Activated naive CD8-positive, alpha-beta T cell treated with anti-CD3 and anti-CD28 coated beads, Interleukin-2, amount 10 ng/mL, durations not matched to agents 7 days and 5 days (primary cell): Measurements from ENCODE around the gene CBFA2T3. TPM values are rescaled to one million over a fixed set of nuclear protein-coding genes. Genes with fewer than 3 reads are reported as not detected.
"Not testable (repeated sequence)": the region's sequence is repeated elsewhere in the genome, so short reads cannot be mapped to it uniquely, and the experiment has no call there.

Experiments
- ATAC-seq: fragments of 150-1000 bp; cut with Tn5 transposase; one replicate; pipeline ENCODE4 v1.10.0; 2021; ENCODE audit warnings: low read depth, moderate library complexity
- POLR2A ChIA-PET: fragments of 350-600 bp; sonication (Branson Sonifier 250); formaldehyde crosslinking; loops from one replicate; lab custom pipeline; 2021; ENCODE audit warnings: antibody characterized with exemption; lab: Charles Lee
- DNase-seq: peaks from one replicate; pipeline ENCODE4 v3.0.0; 2021
- H3K27ac Mint-ChIP-seq: one replicate; pipeline ENCODE4 v1.8.0; 2022; ENCODE audit warnings: mild to moderate bottlenecking, mixed read lengths
- H3K27me3 Mint-ChIP-seq: one replicate; pipeline ENCODE4 v1.8.0; 2022; ENCODE audit warnings: mild to moderate bottlenecking, moderate library complexity, mixed read lengths
- H3K36me3 Mint-ChIP-seq: one replicate; pipeline ENCODE4 v1.8.0; 2021; ENCODE audit warnings: mild to moderate bottlenecking, mixed read lengths
- H3K4me1 Mint-ChIP-seq: one replicate; pipeline ENCODE4 v1.8.0; 2021; ENCODE audit warnings: mixed read lengths
- H3K4me3 Mint-ChIP-seq: one replicate; pipeline ENCODE4 v1.8.0; 2022; ENCODE audit warnings: mild to moderate bottlenecking, moderate library complexity, mixed read lengths
- H3K9me3 Mint-ChIP-seq: one replicate; pipeline ENCODE4 v1.8.0; 2021; ENCODE audit warnings: mixed read lengths
- total RNA-seq, 2 experiments: library from RNA; stranded (reverse); gene quantifications; one replicate each; pipeline ENCODE4 v1.2.3, GENCODE V29; 2021

CBFA2T3 gene
- total RNA-seq, 2 experiments from 2014 or later = 0.08 to 0.26 TPM

DNA sequence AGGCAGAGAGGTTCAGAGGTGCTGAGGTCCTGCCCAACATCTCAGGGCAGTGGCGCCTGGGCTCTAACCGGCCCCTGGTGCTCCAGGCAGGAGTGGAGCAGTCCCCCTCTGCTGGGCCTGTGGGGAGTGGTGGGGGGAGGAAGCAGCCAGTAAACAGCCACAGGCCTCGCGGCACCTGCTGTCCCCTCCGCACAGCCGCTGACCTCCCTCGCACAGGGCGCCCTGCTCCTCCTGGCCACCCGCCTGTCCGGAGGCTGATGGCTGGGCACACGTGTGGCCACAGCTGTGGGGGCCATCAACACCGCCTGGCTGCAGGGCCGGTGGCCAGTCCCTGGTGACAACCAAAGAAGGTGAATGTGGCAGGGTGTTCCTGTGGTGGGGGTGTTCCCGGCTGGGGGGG, 73.7 kb downstream of the CBFA2T3 start:
- Mint-ChIP-seq H3K9me3 (no peaks in the 10 kb centered on the region), H3K4me1 (peaks cover 2% of the 10 kb centered on the region), H3K4me3 (no peak overlapping the region), H3K36me3 (no peaks in the 10 kb centered on the region), H3K27me3 (no peaks in the 10 kb centered on the region), H3K27ac (no peak overlapping the region)
- no peak for DNase-seq
- ATAC-seq = no peak
- POLR2A ChIA-PET = no interaction called here

- POLR2A ChIA-PET = no interaction called here
- Mint-ChIP-seq H3K36me3 (no peaks in the 10 kb centered on the region), H3K4me1 (peaks cover 2% of the 10 kb centered on the region), H3K27me3 (no peaks in the 10 kb centered on the region), H3K9me3 (no peaks in the 10 kb centered on the region), H3K27ac (no peak overlapping the region), H3K4me3 (no peak overlapping the region)
- DNase-seq (no peak), ATAC-seq (no peak)
Observed at GRCh38 chr16:88902744-88903143, 74.3 kb downstream of the CBFA2T3 start.

GRCh38 chr16:88901718-88902337, 75.2 kb downstream of the CBFA2T3 start:
- no peak for DNase-seq

DNA sequence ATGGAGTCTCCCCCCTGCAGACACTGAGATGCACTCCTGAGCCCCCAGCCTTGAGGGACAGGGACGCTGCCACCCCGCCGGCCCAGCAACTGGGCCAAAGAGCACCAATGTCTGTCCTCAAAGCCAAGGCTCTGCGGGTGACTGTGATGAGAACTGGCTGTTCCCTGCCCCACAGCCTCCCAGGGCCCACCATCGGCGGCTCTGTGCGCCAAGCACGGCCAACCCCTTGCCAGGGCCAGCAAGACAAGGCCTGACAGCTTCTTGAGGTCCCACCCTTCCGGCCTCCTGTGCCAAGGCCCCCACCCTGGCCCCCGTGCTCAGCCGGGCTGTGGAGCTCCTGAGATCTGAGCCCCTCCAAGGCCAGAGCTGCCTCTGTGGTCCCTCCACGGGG, 76.3 kb downstream of the CBFA2T3 start:
- H3K27ac Mint-ChIP-seq = no peak overlapping the region
- POLR2A ChIA-PET = no interaction called here
- no peak for ATAC-seq

More at GRCh38 chr16:88901718-88902337, 75.2 kb downstream of the CBFA2T3 start:
- POLR2A ChIA-PET = no interaction called here
- H3K4me1 Mint-ChIP-seq = peaks cover 2% of the 10 kb centered on the region
- H3K9me3 Mint-ChIP-seq = no peaks in the 10 kb centered on the region
- no peak for ATAC-seq
- no peak overlapping the region for H3K27ac Mint-ChIP-seq
- H3K27me3 Mint-ChIP-seq = no peaks in the 10 kb centered on the region
- H3K4me3 Mint-ChIP-seq = no peak overlapping the region
- H3K36me3 Mint-ChIP-seq = no peaks in the 10 kb centered on the region

GRCh38 chr16:88899901-88900661, 76.9 kb downstream of the CBFA2T3 start:
- Mint-ChIP-seq H3K4me1 (peaks cover under 1% of the 10 kb centered on the region), H3K36me3 (no peaks in the 10 kb centered on the region), H3K27me3 (no peaks in the 10 kb centered on the region), H3K27ac (no peak overlapping the region), H3K9me3 (no peaks in the 10 kb centered on the region), H3K4me3 (no peak overlapping the region)
- ATAC-seq (no peak), DNase-seq (no peak)
- POLR2A ChIA-PET = no interaction called here

More for the DNA sequence above, 76.3 kb downstream of the CBFA2T3 start:
- Mint-ChIP-seq H3K9me3 (no peaks in the 10 kb centered on the region), H3K4me3 (no peak overlapping the region), H3K27me3 (no peaks in the 10 kb centered on the region), H3K4me1 (peaks cover 2% of the 10 kb centered on the region), H3K36me3 (no peaks in the 10 kb centered on the region)
- no peak for DNase-seq

GRCh38 chr16:88897696-88898425, 79.1 kb downstream of the CBFA2T3 start:
- no peak for DNase-seq
- POLR2A ChIA-PET = no interaction called here
- H3K27me3 Mint-ChIP-seq = no peaks in the 10 kb centered on the region
- H3K4me3 Mint-ChIP-seq = no peak overlapping the region
- no peak for ATAC-seq
- H3K36me3 Mint-ChIP-seq = no peaks in the 10 kb centered on the region
- H3K9me3 Mint-ChIP-seq = no peaks in the 10 kb centered on the region
- H3K4me1 Mint-ChIP-seq = no peaks in the 10 kb centered on the region
- no peak overlapping the region for H3K27ac Mint-ChIP-seq

- H3K4me1 Mint-ChIP-seq = no peaks in the 10 kb centered on the region
- ATAC-seq (no peak), DNase-seq (no peak)
- no peaks in the 10 kb centered on the region for H3K36me3 Mint-ChIP-seq
- no peaks in the 10 kb centered on the region for H3K9me3 Mint-ChIP-seq
- POLR2A ChIA-PET = no interaction called here
- H3K4me3 Mint-ChIP-seq = no peak overlapping the region
- H3K27me3 Mint-ChIP-seq = no peaks in the 10 kb centered on the region
- H3K27ac Mint-ChIP-seq = no peak overlapping the region
Observed at GRCh38 chr16:88896238-88897070, 80.6 kb downstream of the CBFA2T3 start.

- H3K27ac Mint-ChIP-seq = no peak overlapping the region
- no peaks in the 10 kb centered on the region for H3K27me3 Mint-ChIP-seq
- POLR2A ChIA-PET = no interaction called here
- H3K4me1 Mint-ChIP-seq = no peaks in the 10 kb centered on the region
- ATAC-seq (no peak), DNase-seq (no peak)
- H3K9me3 Mint-ChIP-seq = no peaks in the 10 kb centered on the region
- H3K4me3 Mint-ChIP-seq = no peak overlapping the region
- H3K36me3 Mint-ChIP-seq = no peaks in the 10 kb centered on the region
Observed at GRCh38 chr16:88895335-88895734, 81.7 kb downstream of the CBFA2T3 start.

GRCh38 chr16:88894681-88895300, 82.2 kb downstream of the CBFA2T3 start:
- Mint-ChIP-seq H3K36me3 (no peaks in the 10 kb centered on the region), H3K27me3 (no peaks in the 10 kb centered on the region), H3K4me1 (no peaks in the 10 kb centered on the region), H3K4me3 (no peak overlapping the region), H3K27ac (no peak overlapping the region), H3K9me3 (no peaks in the 10 kb centered on the region)
- no peak for DNase-seq
- POLR2A ChIA-PET = no interaction called here
- ATAC-seq = no peak

DNA sequence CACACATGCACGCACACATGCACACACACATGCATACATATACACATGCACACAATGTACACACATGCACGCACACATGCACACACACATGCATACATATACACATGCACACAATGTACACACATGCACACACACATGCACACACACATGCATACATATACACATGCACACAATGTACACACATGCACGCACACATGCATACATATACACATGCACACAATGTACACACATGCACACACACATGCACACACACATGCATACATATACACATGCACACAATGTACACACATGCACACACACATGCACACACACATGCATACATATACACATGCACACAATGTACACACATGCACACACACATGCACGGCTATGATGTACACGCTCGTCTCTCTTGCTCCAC, 82.7 kb downstream of the CBFA2T3 start:
- H3K9me3 Mint-ChIP-seq, H3K4me1 Mint-ChIP-seq, H3K27ac Mint-ChIP-seq, H3K36me3 Mint-ChIP-seq, DNase-seq, H3K27me3 Mint-ChIP-seq, H3K4me3 Mint-ChIP-seq, POLR2A ChIA-PET, ATAC-seq: not testable (repeated sequence)

DNA sequence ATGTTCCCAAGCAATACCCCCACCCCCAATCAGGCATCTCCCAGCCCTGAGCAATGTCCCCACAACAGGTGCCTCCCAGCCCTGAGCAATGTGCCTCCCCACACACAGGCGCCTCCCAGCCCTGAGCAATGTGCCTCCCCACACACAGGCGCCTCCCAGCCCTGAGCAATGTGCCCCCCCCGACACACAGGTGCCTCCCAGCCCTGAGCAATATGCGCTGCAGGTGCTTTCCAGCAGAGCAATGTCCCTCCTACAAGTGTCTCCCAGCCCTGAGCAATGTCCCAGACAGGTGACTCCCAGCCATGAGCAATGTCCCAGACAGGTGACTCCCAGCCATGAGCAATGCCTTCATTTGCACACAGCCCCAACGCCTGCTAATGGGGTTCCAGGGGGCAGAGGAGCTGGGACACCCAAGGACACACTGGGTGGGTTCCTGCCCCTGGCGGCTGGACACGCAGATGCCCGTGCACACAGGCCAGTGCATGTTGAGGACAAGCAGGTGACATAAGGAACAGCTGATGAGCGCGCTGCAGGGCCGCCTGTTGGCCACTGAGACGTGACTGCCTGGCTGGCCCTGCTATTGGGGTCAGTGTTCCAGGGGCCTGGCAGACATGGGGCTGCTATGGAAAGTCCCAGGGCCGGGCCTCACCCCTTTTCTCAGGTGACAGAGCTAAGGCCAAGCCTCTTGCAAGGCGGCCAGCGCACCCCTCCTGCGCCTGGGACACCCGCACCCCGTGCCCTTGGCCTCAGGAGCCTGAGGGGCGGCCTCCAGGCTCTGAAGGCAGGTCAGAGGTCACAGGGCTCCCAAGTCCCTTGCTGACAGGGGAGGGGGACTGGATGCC, 83.7 kb downstream of the CBFA2T3 start:
- Mint-ChIP-seq H3K36me3 (no peaks in the 10 kb centered on the region), H3K27ac (no peak overlapping the region), H3K27me3 (no peaks in the 10 kb centered on the region), H3K4me3 (no peak overlapping the region), H3K4me1 (no peaks in the 10 kb centered on the region), H3K9me3 (no peaks in the 10 kb centered on the region)
- DNase-seq (no peak), ATAC-seq (no peak)
- POLR2A ChIA-PET = no interaction called here

DNA sequence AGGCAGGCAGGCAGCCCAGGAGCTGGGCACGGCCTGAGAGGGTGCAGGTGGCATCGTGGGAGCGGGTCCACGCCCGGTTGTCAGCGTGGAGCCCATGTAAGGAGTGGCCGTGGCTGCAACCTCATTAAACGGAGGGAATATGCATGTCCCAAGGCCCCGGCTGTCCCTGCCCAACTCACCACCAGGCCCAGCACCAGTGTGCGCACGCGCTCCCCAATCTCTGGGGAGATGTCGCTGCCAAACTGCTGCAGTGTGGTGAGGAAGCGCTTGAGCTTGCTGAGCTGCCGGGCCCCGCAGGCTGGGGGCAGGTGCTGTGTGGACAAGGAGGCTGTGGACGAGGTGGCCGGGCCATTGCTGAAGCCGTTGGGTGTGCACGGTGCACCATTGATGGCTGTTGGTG, 84.9 kb downstream of the CBFA2T3 start:
- Mint-ChIP-seq H3K36me3 (no peaks in the 10 kb centered on the region), H3K4me3 (no peak overlapping the region), H3K27me3 (no peaks in the 10 kb centered on the region), H3K9me3 (no peaks in the 10 kb centered on the region), H3K27ac (no peak overlapping the region), H3K4me1 (no peaks in the 10 kb centered on the region)
- DNase-seq = no peak
- POLR2A ChIA-PET = no interaction called here
- ATAC-seq = no peak
